GM12864 (cell line): ENCODE data around the gene MUSK.

Experiments
- DNase-seq: peaks from one replicate; pipeline ENCODE4 v3.0.0-alpha.2; 2011; ENCODE audit warnings: low read depth
- H3K4me3 ChIP-seq: 2 replicates; pipeline ENCODE4 v1.5.1; 2011; ENCODE audit warnings: mild to moderate bottlenecking, low read depth, low read length, control low read depth
- CTCF ChIP-seq: IDR thresholded peaks from 2 replicates; pipeline ENCODE4 v1.5.1; 2011; ENCODE audit warnings: low read depth, mild to moderate bottlenecking, moderate library complexity, low read length, control low read depth, inconsistent platforms; ENCODE audit errors: missing control alignments

MUSK gene

GRCh38 chr9:110635589-110635988, 33.0 kb upstream of the MUSK start:
- TF ChIP-seq CTCF = no peak
- DNase-seq = no peak

GRCh38 chr9:110638381-110638954, 30.1 kb upstream of the MUSK start:
- no peak for DNase-seq
- no peak for TF ChIP-seq CTCF
- no peak overlapping the region for H3K4me3 ChIP-seq

More at GRCh38 chr9:110635589-110635988, 33.0 kb upstream of the MUSK start:
- H3K4me3 ChIP-seq = no peak overlapping the region

GRCh38 chr9:110640736-110641135, 27.9 kb upstream of the MUSK start:
- H3K4me3 ChIP-seq = no peak overlapping the region
- TF ChIP-seq CTCF = no peak
- no peak for DNase-seq

- H3K4me3 ChIP-seq = no peak overlapping the region
- no peak for TF ChIP-seq CTCF
- DNase-seq = no peak
Measured at GRCh38 chr9:110641293-110641692, 27.3 kb upstream of the MUSK start.

GRCh38 chr9:110648696-110649095, 19.9 kb upstream of the MUSK start:
- no peak for DNase-seq
- TF ChIP-seq CTCF = no peak
- no peak overlapping the region for H3K4me3 ChIP-seq

- no peak for DNase-seq
- no peak for TF ChIP-seq CTCF
Measured at GRCh38 chr9:110650261-110650660, 18.3 kb upstream of the MUSK start.

GRCh38 chr9:110650991-110651411, 17.6 kb upstream of the MUSK start:
- no peak for DNase-seq
- TF ChIP-seq CTCF = no peak
- H3K4me3 ChIP-seq = no peak overlapping the region

More at GRCh38 chr9:110650261-110650660, 18.3 kb upstream of the MUSK start:
- no peak overlapping the region for H3K4me3 ChIP-seq
